Sigmoid colon (tissue), 7 donors: Measurements from ENCODE around the gene IL17RD. TPM values are rescaled to one million over a fixed set of nuclear protein-coding genes. Genes with fewer than 3 reads are reported as not detected.

Experiments used
- DNase-seq: peaks from one replicate; pipeline ENCODE4 v3.0.0-alpha.2; 2019
- H3K27ac ChIP-seq, 4 donors: fragments of 200-600 bp; sonication (generic); one replicate each; pipeline ENCODE4 v1.5.1; 2016 to 2019; ENCODE audit warnings: mild to moderate bottlenecking in 1 of 4
- H3K27me3 ChIP-seq, 3 donors: fragments of 200-600 bp; sonication (generic); one replicate each; pipeline ENCODE4 v1.5.1; 2019; ENCODE audit warnings: mild to moderate bottlenecking in 1 of 3
- H3K36me3 ChIP-seq, 4 donors: fragments of 200-600 bp; sonication (generic); one replicate each; pipeline ENCODE4 v1.5.1; 2016 to 2019
- H3K4me1 ChIP-seq, 4 donors: fragments of 200-600 bp; sonication (generic); one replicate each; pipeline ENCODE4 v1.5.1; 2017 to 2019
- H3K4me3 ChIP-seq, 4 donors: fragments of 200-600 bp; sonication (generic); one replicate each; pipeline ENCODE4 v1.5.1; 2017 to 2019; ENCODE audit warnings: mild to moderate bottlenecking in 2 of 4, moderate library complexity in 1 of 4
- H3K9me3 ChIP-seq, 4 donors: fragments of 200-600 bp in 3 of 4; sonication (generic) in 3 of 4; one replicate each; pipeline versions ENCODE4 v1.5.1 to v1.6.1; 2013 to 2019
- EP300 ChIP-seq, 4 donors: sonication (generic); formaldehyde crosslinking; IDR thresholded peaks; one replicate each; pipeline ENCODE4 v1.6.1; 2017; ENCODE audit warnings: antibody characterized with exemption in 4 of 4
- POLR2A ChIP-seq, 2 donors: fragments of 450-650 bp; IDR thresholded peaks; one replicate each; pipeline ENCODE4 v1.6.1; 2016; ENCODE audit warnings: antibody characterized with exemption in 2 of 2, mild to moderate bottlenecking in 2 of 2, moderate library complexity in 2 of 2
- POLR2AphosphoS5 ChIP-seq, 4 donors: sonication (generic); formaldehyde crosslinking; IDR thresholded peaks; one replicate each; pipeline ENCODE4 v1.6.1; 2017; ENCODE audit warnings: antibody characterized with exemption in 4 of 4
- WGBS, 2 donors: extraction: QIAGEN DNeasy Blood & Tissue Kit; methylation state at CpG; one replicate each; pipeline ENCODE4 v1.1.7; 2013; 5-methylcytosine and 5-hydroxymethylcytosine counted together
- intact Hi-C: fragments of 100-400 bp; cut with DNase I; formaldehyde crosslinking; loops from one replicate; pipeline ENCODE4 v1.15.1; 2023
- polyA plus RNA-seq, 3 donors: library from polyadenylated mRNA; stranded (reverse); fragments of 200-250 nt; gene quantifications; one replicate each; pipeline ENCODE4 v1.2.3, GENCODE V29; 2013
- total RNA-seq, 4 donors: library from RNA; depleted of rRNA; stranded (reverse); fragments of >200 nt; gene quantifications; one replicate each; pipeline ENCODE4 v1.1.0, GENCODE V29; 2016
- TF ChIP-seq, protein P1 (sequence below), 4 experiments: fragments of 450-650 bp in 3 of 4; fragments of 200-600 bp in 1 of 4; IDR thresholded peaks; one replicate each; pipeline ENCODE4 v1.5.1; 2016 to 2019; ENCODE audit warnings: antibody characterized with exemption in 4 of 4, mild to moderate bottlenecking in 3 of 4, moderate library complexity in 2 of 4
- donor health status: healthy with polysubstance abuse.
- donor health status: Bipolar disorder and iron deficiency.
- donor health status: healthy.

IL17RD gene
- total and polyA plus RNA-seq, 7 donors, result under 0.01 to 46.8 (median 16.8) TPM

DNA sequence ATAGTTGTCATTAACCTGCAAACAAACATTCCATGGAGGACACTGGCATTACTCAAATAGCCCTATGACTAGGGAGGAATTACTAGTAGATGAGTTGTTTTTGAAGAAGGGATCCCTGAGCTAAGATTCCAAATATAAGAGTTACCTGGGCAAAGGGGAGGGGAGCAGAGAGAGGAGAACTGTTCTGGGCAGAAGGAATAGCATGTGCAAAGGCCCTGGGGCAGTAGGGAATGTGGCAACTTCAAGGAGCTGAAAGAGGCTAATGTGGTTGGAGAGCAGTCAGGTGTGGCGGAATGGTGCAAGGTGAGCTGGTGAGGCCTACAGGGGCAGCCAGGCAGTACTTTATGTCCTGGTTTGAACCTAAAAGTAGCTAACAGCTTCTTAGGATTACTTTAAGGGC lies 5.8 kb upstream of the IL17RD start:
- DNase-seq, result no peak
- H3K27me3 ChIP-seq, result no peaks in the 10 kb centered on the region
- TF ChIP-seq POLR2A (IDR thresholded peaks at IDR 0.05) (no peak), POLR2AphosphoS5 (IDR thresholded peaks at IDR 0.05) (no peak), EP300 (IDR thresholded peaks at IDR 0.05) (no peak)
- TF ChIP-seq, protein P1, sequence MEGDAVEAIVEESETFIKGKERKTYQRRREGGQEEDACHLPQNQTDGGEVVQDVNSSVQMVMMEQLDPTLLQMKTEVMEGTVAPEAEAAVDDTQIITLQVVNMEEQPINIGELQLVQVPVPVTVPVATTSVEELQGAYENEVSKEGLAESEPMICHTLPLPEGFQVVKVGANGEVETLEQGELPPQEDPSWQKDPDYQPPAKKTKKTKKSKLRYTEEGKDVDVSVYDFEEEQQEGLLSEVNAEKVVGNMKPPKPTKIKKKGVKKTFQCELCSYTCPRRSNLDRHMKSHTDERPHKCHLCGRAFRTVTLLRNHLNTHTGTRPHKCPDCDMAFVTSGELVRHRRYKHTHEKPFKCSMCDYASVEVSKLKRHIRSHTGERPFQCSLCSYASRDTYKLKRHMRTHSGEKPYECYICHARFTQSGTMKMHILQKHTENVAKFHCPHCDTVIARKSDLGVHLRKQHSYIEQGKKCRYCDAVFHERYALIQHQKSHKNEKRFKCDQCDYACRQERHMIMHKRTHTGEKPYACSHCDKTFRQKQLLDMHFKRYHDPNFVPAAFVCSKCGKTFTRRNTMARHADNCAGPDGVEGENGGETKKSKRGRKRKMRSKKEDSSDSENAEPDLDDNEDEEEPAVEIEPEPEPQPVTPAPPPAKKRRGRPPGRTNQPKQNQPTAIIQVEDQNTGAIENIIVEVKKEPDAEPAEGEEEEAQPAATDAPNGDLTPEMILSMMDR (IDR thresholded peaks at IDR 0.05), result no peak
- H3K4me3 ChIP-seq, result no peak overlapping the region
- H3K27ac ChIP-seq, result no peak overlapping the region
- no peaks in the 10 kb centered on the region for H3K9me3 ChIP-seq
- intact Hi-C loops, result loop anchor here (2.0 kb wide), 2 partner anchors 56 to 70 kb away; partner anchors contain the start of gene APPL1
- H3K36me3 ChIP-seq, result no peaks in the 10 kb centered on the region
- 99 to 100% methylated on average over 1 of the region's 1 CpG for WGBS, 2 donors
- peaks cover 0 to 10% (median 2%) of the 10 kb centered on the region in 4 donors for H3K4me1 ChIP-seq

DNA sequence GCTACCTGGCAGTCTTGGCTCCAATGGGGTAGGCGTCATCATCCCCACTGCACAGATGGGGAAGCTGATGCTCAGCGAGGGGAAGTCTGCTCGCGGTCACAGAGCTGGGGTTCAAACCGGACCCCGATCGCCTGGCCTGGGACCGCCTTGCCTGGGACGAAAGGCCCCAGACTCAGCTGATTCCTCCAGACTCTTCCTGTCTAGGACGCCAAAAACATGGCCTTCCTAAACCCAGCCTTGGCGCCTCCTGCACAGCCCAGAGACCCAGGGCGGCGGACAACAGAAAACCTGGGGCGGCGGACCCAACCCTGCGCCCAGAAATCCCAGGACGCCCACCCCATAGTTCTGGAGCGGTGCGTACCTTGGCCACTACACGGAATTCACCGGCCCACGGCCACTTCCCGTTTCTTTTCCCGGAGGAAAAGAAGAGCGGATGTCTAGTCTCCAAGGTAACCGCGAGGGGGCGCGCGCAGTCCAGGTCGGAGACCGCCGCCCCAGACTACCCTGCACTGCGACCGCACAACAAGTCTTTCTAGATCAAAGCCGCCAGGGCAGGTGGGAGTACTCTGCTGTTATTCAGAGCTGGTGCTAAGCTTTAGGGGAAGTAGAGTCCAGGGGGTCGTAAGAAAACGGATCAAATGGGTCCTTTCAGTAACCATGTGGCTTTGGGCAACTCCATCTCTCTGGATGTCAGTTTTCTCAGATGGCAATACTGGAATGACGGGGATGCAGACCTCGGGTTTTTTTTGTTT lies 4.9 kb upstream of the IL17RD start:
- intact Hi-C loops, result loop anchor here (2.0 to 10.0 kb wide), 5 partner anchors 57 to 427 kb away; partner anchors contain the start of genes APPL1, ARF4 and PDE12
- H3K4me1 ChIP-seq, result peaks cover 0 to 15% (median 5%) of the 10 kb centered on the region in 4 donors
- no peaks in the 10 kb centered on the region for H3K27me3 ChIP-seq
- H3K36me3 ChIP-seq, result no peaks in the 10 kb centered on the region
- 10 to 14% methylated on average over 40 of the region's 40 CpGs for WGBS, 2 donors
- H3K4me3 ChIP-seq, result peak overlapping the region; percentile 33 to 50 (median 46)
- TF ChIP-seq EP300 (IDR thresholded peaks at IDR 0.05), result no peak
- TF ChIP-seq, protein P1 (IDR thresholded peaks at IDR 0.05), result peak; percentile 63 to 85 (median 78)
- peak; percentile 87 for DNase-seq
- no peaks in the 10 kb centered on the region for H3K9me3 ChIP-seq
- H3K27ac ChIP-seq, result peak overlapping the region in 1 of 4 donors; percentile 20

DNA sequence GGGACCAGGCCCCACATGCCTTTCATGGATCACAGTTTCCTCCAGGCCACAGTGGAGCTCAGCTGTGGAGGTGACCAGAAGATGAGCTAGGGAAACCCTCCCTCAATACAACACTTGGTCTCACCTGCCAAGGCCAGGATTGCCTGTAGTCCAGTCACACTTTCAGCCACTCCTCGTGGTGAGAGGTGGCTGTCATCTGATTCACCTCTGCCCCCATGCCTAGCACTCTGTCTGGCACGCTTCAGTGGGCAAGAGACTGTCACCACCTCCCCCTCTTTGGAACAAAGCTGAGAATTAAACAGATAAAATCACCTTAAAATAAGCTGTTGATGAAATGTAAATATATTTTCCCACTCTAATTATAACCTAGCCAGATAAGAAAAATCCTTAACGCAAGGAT lies 4.0 kb upstream of the IL17RD start:
- 54 to 68% methylated on average over 3 of the region's 3 CpGs for WGBS, 2 donors
- no peak for TF ChIP-seq POLR2A (IDR thresholded peaks at IDR 0.05)
- TF ChIP-seq EP300 (IDR thresholded peaks at IDR 0.05), result no peak
- TF ChIP-seq, protein P1 (IDR thresholded peaks at IDR 0.05), result no peak
- no peak for TF ChIP-seq POLR2AphosphoS5 (IDR thresholded peaks at IDR 0.05)

DNA sequence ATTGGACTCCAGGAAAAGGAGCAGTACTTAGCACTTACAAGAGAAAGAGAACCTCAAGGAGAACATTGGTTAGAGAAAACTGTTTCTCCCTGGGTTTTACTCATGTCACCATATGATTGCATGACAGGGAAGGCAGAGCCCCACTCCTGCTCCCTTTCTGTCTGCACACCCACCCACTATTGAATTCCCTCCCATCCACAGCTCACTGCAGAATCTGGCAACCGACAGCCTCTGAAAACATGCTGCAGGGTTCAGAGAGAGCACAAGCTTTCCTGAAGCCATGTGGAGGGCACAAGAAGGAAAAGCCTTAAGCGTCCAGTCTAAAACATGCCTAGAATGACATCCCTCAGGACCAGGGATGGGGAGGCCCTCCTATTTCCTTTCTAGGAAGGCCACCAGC lies 3.0 kb upstream of the IL17RD start:
- no peaks in the 10 kb centered on the region for H3K27me3 ChIP-seq
- intact Hi-C loops, result loop anchor here (5.0 to 10.0 kb wide), 3 partner anchors 171 to 429 kb away; partner anchors contain the start of genes ARF4 and PDE12
- 64 to 80% methylated on average over 2 of the region's 2 CpGs for WGBS, 2 donors
- DNase-seq, result no peak
- TF ChIP-seq, protein P1 (IDR thresholded peaks at IDR 0.05), result no peak
- TF ChIP-seq EP300 (IDR thresholded peaks at IDR 0.05), result no peak
- no peak for TF ChIP-seq POLR2AphosphoS5 (IDR thresholded peaks at IDR 0.05)
- no peak for TF ChIP-seq POLR2A (IDR thresholded peaks at IDR 0.05)
- no peak overlapping the region for H3K4me3 ChIP-seq
- no peak overlapping the region for H3K27ac ChIP-seq
- H3K36me3 ChIP-seq, result no peaks in the 10 kb centered on the region
- no peaks in the 10 kb centered on the region for H3K9me3 ChIP-seq
- H3K4me1 ChIP-seq, result peaks cover 0 to 33% (median 15%) of the 10 kb centered on the region in 4 donors

More for the DNA sequence above, 4.0 kb upstream of the IL17RD start:
- no peaks in the 10 kb centered on the region for H3K9me3 ChIP-seq
- intact Hi-C loops, result loop anchor here (5.0 to 10.0 kb wide), 3 partner anchors 172 to 428 kb away; partner anchors contain the start of genes ARF4 and PDE12
- no peaks in the 10 kb centered on the region for H3K27me3 ChIP-seq
- H3K4me1 ChIP-seq, result peaks cover 0 to 23% (median 6%) of the 10 kb centered on the region in 4 donors
- H3K4me3 ChIP-seq, result no peak overlapping the region
- no peak overlapping the region for H3K27ac ChIP-seq
- H3K36me3 ChIP-seq, result no peaks in the 10 kb centered on the region
- no peak for DNase-seq
